Heart right ventricle (tissue), 16 donors: Measurements from ENCODE around the gene FAM168A. TPM values are rescaled to one million over a fixed set of nuclear protein-coding genes. Genes with fewer than 3 reads are reported as not detected.
A peak's percentile ranks its signal among the peaks of the same experiment; 100 is the strongest.

Experiments
- ATAC-seq, 8 donors: fragments of 200-7000 bp; cut with Tn5 transposase; one replicate each; pipeline ENCODE4 v1.9.1; 2020; ENCODE audit warnings: mild to moderate bottlenecking in 8 of 8, moderate library complexity in 8 of 8, moderate number of reproducible peaks in 1 of 8
- DNase-seq, 2 donors: peaks; one replicate each; pipeline ENCODE4 v3.0.0-alpha.2; 2020
- H3K27ac ChIP-seq, 10 donors: fragments of 200-600 bp; sonication (generic) in 2 of 10; one replicate each; pipeline versions ENCODE4 v1.5.0 to v1.8.0; 2020 to 2022; ENCODE audit warnings: mild to moderate bottlenecking in 3 of 10
- H3K27me3 ChIP-seq, 7 donors: fragments of 200-600 bp; one replicate each; pipeline ENCODE4 v1.8.0; 2021 to 2022; ENCODE audit warnings: mild to moderate bottlenecking in 2 of 7
- H3K36me3 ChIP-seq, 9 donors: fragments of 200-600 bp; sonication (generic) in 1 of 9; one replicate each; pipeline versions ENCODE4 v1.5.0 to v1.8.0; 2020 to 2022; ENCODE audit warnings: mild to moderate bottlenecking in 2 of 9
- H3K4me1 ChIP-seq, 9 donors: fragments of 200-600 bp; sonication (generic) in 1 of 9; one replicate each; pipeline versions ENCODE4 v1.5.0 to v1.8.0; 2020 to 2022; ENCODE audit warnings: mild to moderate bottlenecking in 4 of 9
- H3K4me3 ChIP-seq, 10 donors: fragments of 200-600 bp; sonication (generic) in 2 of 10; one replicate each; pipeline versions ENCODE4 v1.5.0 to v1.8.0; 2020 to 2022; ENCODE audit warnings: mild to moderate bottlenecking in 7 of 10, moderate library complexity in 2 of 10
- H3K9me3 ChIP-seq, 11 donors: fragments of 200-600 bp in 10 of 11; sonication (generic) in 2 of 11; one replicate each; pipeline versions ENCODE4 v1.5.0 to v1.8.0; 2013 to 2022; ENCODE audit warnings: mild to moderate bottlenecking in 2 of 11, control low read depth in 1 of 11, moderate library complexity in 1 of 11
- WGBS, 2 donors: extraction: QIAGEN DNeasy Blood & Tissue Kit; methylation state at CpG; one replicate each; pipeline ENCODE4 v1.1.7; 2013; ENCODE audit warnings: inconsistent platforms in 1 of 2; 5-methylcytosine and 5-hydroxymethylcytosine counted together
- intact Hi-C, 10 donors: fragments of 100-400 bp; cut with DNase I; formaldehyde crosslinking; loops; one replicate each; pipeline versions ENCODE4 v1.11.1 to v1.14.2; 2022
- polyA plus RNA-seq, 2 donors: library from polyadenylated mRNA; stranded (reverse); fragments of 200-250 nt; gene quantifications; one replicate each; pipeline ENCODE4 v1.2.3, GENCODE V29; 2013
- total RNA-seq, 10 donors: library from RNA; stranded (reverse); fragmentation: NEBNext Ultra II Directional in 3 of 10; extraction: Animal tissue kit (Norgen Biotek cat#: 25700) in 3 of 10; gene quantifications; one replicate each; pipeline versions ENCODE4 v1.2.1 to v1.2.4, GENCODE V29; 2021 to 2023
- TF ChIP-seq, protein P1 (sequence below), 9 donors: fragments of 200-600 bp; sonication (generic) in 2 of 9; IDR thresholded peaks; one replicate each; pipeline versions ENCODE4 v1.5.0 to v1.8.0; 2021 to 2022; ENCODE audit warnings: antibody characterized with exemption in 9 of 9, mild to moderate bottlenecking in 5 of 9, moderate library complexity in 1 of 9
- donor health status: Arrhythmogenic right ventricular cardiomyopathy.
- donor health status: ischemic (EF 13 %, LVEDD 7.1; RV severe dilation, severe dysfunction).
- donor health status: healthy with polysubstance abuse.
- donor health status: DM: no; HTN: yes; CAD: no.
- donor health status: DM: no; HTN: no; CAD: no.
- donor health status: ischemic (EF 25% LVEDD 6.9; RV normal size, moderate dysfunction).
- donor health status: ischemic (EF 25% LVEDD 5.7; RV mildly dilated, moderate dysfunction).
- donor health status: healthy.
- donor health status: DM: yes; HTN: yes; CAD: no.
- donor health status: Ischemic cardiomyopathy.
- donor health status: ischemic (EF 35%, LVEDD 5.7; RV mildly dilated, moderate dysfunction).
- donor health status: nonischemic (EF 11% LVEDD 7.7; RV severe dilation, severe dysfunction).
- donor health status: DM: yes; HTN: yes; CAD: no.
- donor health status: PGD.
- donor health status: ischemic (EF 29% LVEDD 5.4; RV normal size, mild dysfunction).
- donor health status: nonischemic (EF 23%, LVEDD 6.1; RV moderate dilation, normal function).

FAM168A gene
- total and polyA plus RNA-seq, 12 donors, result 7.9 to 37.1 (median 31.8) TPM

DNA sequence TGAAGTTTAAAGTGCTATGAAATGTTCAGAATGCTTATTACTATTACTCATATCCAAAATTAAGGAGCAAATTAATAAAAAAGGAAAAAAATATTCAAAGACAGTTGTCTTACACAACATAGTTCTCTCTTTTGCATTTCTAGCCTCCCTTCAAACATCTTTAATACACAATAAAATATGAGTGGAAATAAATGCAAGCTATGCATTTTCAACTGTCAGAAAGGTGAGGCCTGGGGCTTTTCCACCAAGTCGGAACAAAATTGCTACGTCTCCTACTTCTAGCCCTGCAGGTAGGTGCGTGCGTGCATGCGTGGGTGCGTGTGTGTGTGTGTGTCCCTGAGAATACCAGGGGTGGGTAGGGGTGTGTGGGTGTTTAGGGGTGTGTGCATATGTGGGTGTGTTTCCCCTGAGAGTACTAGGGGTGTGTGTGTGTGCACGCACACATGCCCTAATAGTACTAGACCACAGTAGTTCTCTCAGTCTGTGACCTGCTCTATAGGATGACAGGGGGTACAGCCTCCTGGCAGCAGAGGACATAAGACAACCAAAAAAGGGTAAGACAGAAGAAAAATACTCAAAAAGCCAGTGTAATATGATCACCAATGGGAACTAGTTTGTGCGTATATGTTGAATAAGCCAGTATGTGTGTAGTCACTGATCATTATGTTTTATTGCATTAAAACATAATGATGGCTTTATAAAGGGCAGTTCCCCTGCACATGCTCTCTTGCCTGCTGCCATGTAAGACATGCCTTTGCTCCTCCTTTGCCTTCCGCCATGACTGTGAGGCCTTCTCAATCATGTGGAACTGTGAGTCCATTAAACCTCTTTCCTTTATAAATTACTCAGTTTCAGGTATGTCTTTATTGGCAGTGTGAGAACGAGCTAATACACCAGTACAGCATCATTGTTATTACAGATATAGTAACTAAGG lies 89.4 kb downstream of the FAM168A start:
- TF ChIP-seq, protein P1, sequence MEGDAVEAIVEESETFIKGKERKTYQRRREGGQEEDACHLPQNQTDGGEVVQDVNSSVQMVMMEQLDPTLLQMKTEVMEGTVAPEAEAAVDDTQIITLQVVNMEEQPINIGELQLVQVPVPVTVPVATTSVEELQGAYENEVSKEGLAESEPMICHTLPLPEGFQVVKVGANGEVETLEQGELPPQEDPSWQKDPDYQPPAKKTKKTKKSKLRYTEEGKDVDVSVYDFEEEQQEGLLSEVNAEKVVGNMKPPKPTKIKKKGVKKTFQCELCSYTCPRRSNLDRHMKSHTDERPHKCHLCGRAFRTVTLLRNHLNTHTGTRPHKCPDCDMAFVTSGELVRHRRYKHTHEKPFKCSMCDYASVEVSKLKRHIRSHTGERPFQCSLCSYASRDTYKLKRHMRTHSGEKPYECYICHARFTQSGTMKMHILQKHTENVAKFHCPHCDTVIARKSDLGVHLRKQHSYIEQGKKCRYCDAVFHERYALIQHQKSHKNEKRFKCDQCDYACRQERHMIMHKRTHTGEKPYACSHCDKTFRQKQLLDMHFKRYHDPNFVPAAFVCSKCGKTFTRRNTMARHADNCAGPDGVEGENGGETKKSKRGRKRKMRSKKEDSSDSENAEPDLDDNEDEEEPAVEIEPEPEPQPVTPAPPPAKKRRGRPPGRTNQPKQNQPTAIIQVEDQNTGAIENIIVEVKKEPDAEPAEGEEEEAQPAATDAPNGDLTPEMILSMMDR (IDR thresholded peaks at IDR 0.05), result no peak
- H3K4me3 ChIP-seq, result no peak overlapping the region
- intact Hi-C loops, result no loop called here
- H3K4me1 ChIP-seq, result peaks cover 0 to 8% (median 0%) of the 10 kb centered on the region in 9 donors
- no peak for DNase-seq
- 97 to 98% methylated on average over 10 of the region's 10 CpGs for WGBS, 2 donors
- peaks cover 0 to 2% (median 0%) of the 10 kb centered on the region in 9 donors for H3K36me3 ChIP-seq
- no peak overlapping the region for H3K27ac ChIP-seq
- ATAC-seq, result no peak
- H3K27me3 ChIP-seq, result no peaks in the 10 kb centered on the region
- H3K9me3 ChIP-seq, result peaks cover 0 to 13% (median 0%) of the 10 kb centered on the region in 11 donors

DNA sequence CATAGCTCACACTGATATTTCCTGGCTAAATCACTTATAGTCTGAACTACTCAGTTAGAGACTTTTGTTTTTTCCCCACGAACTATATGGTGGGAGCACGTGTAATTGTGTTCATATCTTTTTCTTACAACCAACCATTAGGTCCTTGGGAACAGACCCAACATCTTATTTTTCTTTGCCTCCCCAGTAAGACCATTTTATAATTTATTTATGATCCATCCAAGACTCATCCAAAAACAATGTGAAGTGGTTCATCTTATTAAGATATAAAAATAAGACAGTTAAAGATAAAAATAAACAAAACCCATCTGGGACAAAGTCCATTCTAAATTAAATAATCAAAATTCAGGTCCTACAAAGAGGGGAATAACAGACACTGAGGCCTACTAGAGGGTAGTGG lies 90.8 kb downstream of the FAM168A start:
- Histone ChIP-seq H3K4me3 (no peak overlapping the region), H3K36me3 (peaks cover 0 to 2% (median 0%) of the 10 kb centered on the region in 9 donors), H3K4me1 (peaks cover 0 to 6% (median 0%) of the 10 kb centered on the region in 9 donors), H3K9me3 (peaks cover 0 to 16% (median 0%) of the 10 kb centered on the region in 11 donors), H3K27me3 (no peaks in the 10 kb centered on the region), H3K27ac (no peak overlapping the region)
- intact Hi-C loops, result no loop called here
- ATAC-seq (no peak), DNase-seq (no peak)
- TF ChIP-seq, protein P1 (IDR thresholded peaks at IDR 0.05), result no peak
- 64 to 68% methylated on average over 2 of the region's 2 CpGs for WGBS, 2 donors

DNA sequence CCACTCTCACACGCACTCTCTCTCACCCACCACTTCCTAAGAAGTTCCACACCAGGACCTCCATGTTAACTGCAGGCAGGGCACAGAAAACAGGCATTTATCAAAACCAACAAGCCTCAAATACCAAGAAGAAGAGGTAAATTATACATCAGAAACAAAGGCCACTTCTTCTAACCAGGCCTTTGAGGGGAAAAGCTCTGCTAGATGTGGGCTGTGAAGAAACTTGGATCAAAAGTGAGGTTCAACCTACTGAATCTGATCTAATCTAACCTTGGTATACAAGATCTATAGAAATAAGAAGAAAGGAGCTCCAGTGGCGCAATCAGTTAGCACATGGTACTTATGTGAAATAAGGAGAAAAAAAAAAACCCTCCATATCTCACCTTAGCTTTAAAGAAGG lies 91.9 kb downstream of the FAM168A start:
- peaks cover 0 to 18% (median 0%) of the 10 kb centered on the region in 11 donors for H3K9me3 ChIP-seq
- TF ChIP-seq, protein P1 (IDR thresholded peaks at IDR 0.05), result no peak
- DNase-seq (no peak), ATAC-seq (no peak)
- no peaks in the 10 kb centered on the region for H3K27me3 ChIP-seq
- 98% methylated on average over 2 of the region's 2 CpGs for WGBS, 2 donors
- intact Hi-C loops, result no loop called here
- H3K4me1 ChIP-seq, result peaks cover 0 to 3% (median 0%) of the 10 kb centered on the region in 9 donors
- H3K27ac ChIP-seq, result no peak overlapping the region
- no peak overlapping the region for H3K4me3 ChIP-seq
- peaks cover 0 to 2% (median 0%) of the 10 kb centered on the region in 9 donors for H3K36me3 ChIP-seq

DNA sequence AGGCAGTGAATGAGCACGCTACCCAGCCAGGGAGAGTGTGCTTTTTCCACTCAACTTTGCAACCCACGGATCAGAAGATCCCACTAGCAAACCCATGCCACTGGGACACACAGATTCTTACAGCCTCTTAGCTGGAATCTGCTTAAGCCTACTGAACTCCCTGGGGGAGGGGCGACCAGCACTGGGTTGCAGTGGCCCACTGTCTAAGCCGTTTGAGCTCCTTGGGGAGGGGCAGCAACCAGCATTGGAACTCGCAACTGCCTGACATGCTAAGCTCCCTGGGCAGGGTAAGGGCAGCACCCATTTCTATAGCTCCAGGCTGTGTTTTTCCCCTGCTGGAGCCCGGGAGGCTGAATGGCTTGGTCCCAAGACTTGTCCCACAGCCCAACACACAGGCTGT lies 99.6 kb downstream of the FAM168A start:
- peak in 1 of 8 donors; percentile 34 for ATAC-seq
- no peaks in the 10 kb centered on the region for H3K36me3 ChIP-seq
- no peak overlapping the region for H3K27ac ChIP-seq
- TF ChIP-seq, protein P1 (IDR thresholded peaks at IDR 0.05), result no peak
- H3K27me3 ChIP-seq, result no peaks in the 10 kb centered on the region
- H3K9me3 ChIP-seq, result peaks cover 0 to 3% (median 0%) of the 10 kb centered on the region in 11 donors
- DNase-seq, result no peak
- H3K4me1 ChIP-seq, result peaks cover 0 to 20% (median 13%) of the 10 kb centered on the region in 9 donors
- WGBS, 2 donors, result 80 to 87% methylated on average over 6 of the region's 6 CpGs
- no peak overlapping the region for H3K4me3 ChIP-seq
- intact Hi-C loops, result no loop called here
